ENCODE results near the gene AKIRIN1.
A peak's percentile ranks its signal among the peaks of the same experiment; 100 is the strongest.
"Not testable (repeated sequence)": the region's sequence is repeated elsewhere in the genome, so short reads cannot be mapped to it uniquely, and the experiment has no call there.

Gene AKIRIN1

GRCh38 chr1:39051193-39051850 is 60.2 kb downstream of the AKIRIN1 start:
- not testable (repeated sequence) for H3K36me3 Mint-ChIP-seq, H3K9me3 Mint-ChIP-seq, H3K27me3 Mint-ChIP-seq, H3K4me3 Mint-ChIP-seq
- Mint-ChIP-seq H3K27ac (peak overlapping the region; percentile 37), H3K4me1 (peaks cover 13% of the 10 kb centered on the region)

GRCh38 chr1:39051956-39052355 is 60.9 kb downstream of the AKIRIN1 start:
- Mint-ChIP-seq H3K27me3 (no peaks in the 10 kb centered on the region), H3K36me3 (peaks cover 4% of the 10 kb centered on the region), H3K4me3 (no peak overlapping the region), H3K27ac (peak overlapping the region; percentile 38), H3K9me3 (no peaks in the 10 kb centered on the region), H3K4me1 (peaks cover 13% of the 10 kb centered on the region)

DNA sequence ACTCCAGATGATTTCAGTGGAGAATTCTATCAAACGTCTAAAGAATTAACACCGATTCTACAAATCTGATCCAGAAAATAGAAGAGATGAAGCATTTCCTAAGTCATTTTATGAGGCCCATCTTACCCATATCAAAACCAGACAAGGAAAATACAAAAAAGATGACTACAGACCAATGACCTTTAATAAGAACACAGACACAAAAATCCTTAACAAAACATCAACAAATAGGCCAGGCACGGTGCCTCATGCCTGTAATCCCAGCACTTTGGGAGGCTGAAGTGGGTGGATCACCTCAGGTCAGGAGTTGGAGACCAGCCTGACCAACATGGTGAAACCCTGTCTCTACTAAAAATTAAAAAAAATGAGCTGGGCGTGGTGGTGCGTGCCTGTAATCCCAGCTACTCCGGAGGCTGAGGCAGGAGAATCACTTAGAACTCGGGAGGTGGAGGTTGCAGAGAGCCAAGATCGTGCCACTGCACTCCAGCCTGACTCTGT is 64.2 kb downstream of the AKIRIN1 start:
- H3K36me3 Mint-ChIP-seq, H3K27me3 Mint-ChIP-seq, H3K27ac Mint-ChIP-seq, H3K9me3 Mint-ChIP-seq, H3K4me3 Mint-ChIP-seq: not testable (repeated sequence)
- peaks cover 13% of the 10 kb centered on the region for H3K4me1 Mint-ChIP-seq

All from activated naive CD4-positive, alpha-beta T cell treated with anti-CD3 and anti-CD28 coated beads, Interleukin-2, amount 50 U/mL, for 24 hours (primary cell).